Endodermal cell (in vitro differentiated cells): ENCODE measurements around the gene SAMD4B. TPM values are rescaled to one million over a fixed set of nuclear protein-coding genes. Genes with fewer than 3 reads are reported as not detected.

Experiments used
- DNase-seq: peaks from one replicate; pipeline ENCODE4 v3.0.0-alpha.2; 2017
- H3K27ac ChIP-seq: 2 replicates; pipeline ENCODE4 v1.5.1; 2013; ENCODE audit warnings: mild to moderate bottlenecking, low read depth, low read length, moderate library complexity
- H3K27me3 ChIP-seq: 2 replicates; pipeline ENCODE4 v1.6.1; 2013; ENCODE audit warnings: mild to moderate bottlenecking, low read length, moderate library complexity; ENCODE audit not compliant: insufficient read depth, control insufficient read depth, poor library complexity, severe bottlenecking
- H3K36me3 ChIP-seq: 2 replicates; pipeline ENCODE4 v1.7.0; 2013; ENCODE audit warnings: mild to moderate bottlenecking, low read length, moderate library complexity; ENCODE audit not compliant: control insufficient read depth, insufficient read depth
- H3K4me1 ChIP-seq: one replicate; pipeline ENCODE4 v1.7.0; 2013; ENCODE audit warnings: low read length; ENCODE audit not compliant: control insufficient read depth, insufficient read depth
- H3K4me3 ChIP-seq: 2 replicates; pipeline ENCODE4 v1.5.1; 2013; ENCODE audit warnings: mild to moderate bottlenecking, low read length, moderate library complexity
- H3K9ac ChIP-seq: 2 replicates; pipeline ENCODE4 v1.6.1; 2013; ENCODE audit warnings: mild to moderate bottlenecking, low read length, moderate library complexity; ENCODE audit not compliant: poor library complexity, severe bottlenecking; ENCODE audit errors: extremely low read depth
- H3K9me3 ChIP-seq: 2 replicates; pipeline ENCODE4 v1.6.1; 2013; ENCODE audit warnings: mild to moderate bottlenecking, low read length, moderate library complexity; ENCODE audit not compliant: control insufficient read depth
- H3K27ac Mint-ChIP-seq: 2 replicates; pipeline ENCODE4 v1.8.0; 2020; ENCODE audit warnings: mixed read lengths
- H3K27me3 Mint-ChIP-seq: 2 replicates; pipeline ENCODE4 v1.8.0; 2021; ENCODE audit warnings: mild to moderate bottlenecking, mixed read lengths; ENCODE audit not compliant: insufficient read depth
- H3K36me3 Mint-ChIP-seq: 2 replicates; pipeline ENCODE4 v1.8.0; 2020; ENCODE audit warnings: low read depth, mixed read lengths
- H3K4me1 Mint-ChIP-seq: 2 replicates; pipeline ENCODE4 v1.8.0; 2020; ENCODE audit warnings: mixed read lengths
- H3K4me3 Mint-ChIP-seq: 2 replicates; pipeline ENCODE4 v1.8.0; 2020; ENCODE audit warnings: mild to moderate bottlenecking, moderate library complexity, mixed read lengths
- H3K9me3 Mint-ChIP-seq: 2 replicates; pipeline ENCODE4 v1.8.0; 2020; ENCODE audit warnings: mild to moderate bottlenecking, mixed read lengths
- WGBS, 2 experiments: methylation state at CpG; one replicate each; pipeline versions ENCODE4 v1.1.5 to v1.1.7; 2013; ENCODE audit warnings: missing lambda C conversion rate in 2 of 2, mixed read lengths in 1 of 2; ENCODE audit not compliant: insufficient coverage in 1 of 2, insufficient read length in 1 of 2; 5-methylcytosine and 5-hydroxymethylcytosine counted together
- total RNA-seq, 2 donors: library from RNA; stranded (reverse); fragmentation: NEBNext Ultra II Directional in 1 of 2; extraction: Animal tissue kit (Norgen Biotek cat#: 25700) in 1 of 2; gene quantifications; 2 replicates in 1 of 2; 3 replicates in 1 of 2; pipeline ENCODE4 v1.2.1, GENCODE V29; 2021
- TF ChIP-seq, protein P1 (sequence below): fragments of 200-600 bp; sonication (generic); conservative IDR thresholded peaks from 2 replicates; pipeline ENCODE4 v1.5.0; 2021; ENCODE audit warnings: antibody characterized with exemption, mild to moderate bottlenecking

Gene SAMD4B
- total RNA-seq, 2 donors from 2014 or later = 155 to 159 TPM

DNA sequence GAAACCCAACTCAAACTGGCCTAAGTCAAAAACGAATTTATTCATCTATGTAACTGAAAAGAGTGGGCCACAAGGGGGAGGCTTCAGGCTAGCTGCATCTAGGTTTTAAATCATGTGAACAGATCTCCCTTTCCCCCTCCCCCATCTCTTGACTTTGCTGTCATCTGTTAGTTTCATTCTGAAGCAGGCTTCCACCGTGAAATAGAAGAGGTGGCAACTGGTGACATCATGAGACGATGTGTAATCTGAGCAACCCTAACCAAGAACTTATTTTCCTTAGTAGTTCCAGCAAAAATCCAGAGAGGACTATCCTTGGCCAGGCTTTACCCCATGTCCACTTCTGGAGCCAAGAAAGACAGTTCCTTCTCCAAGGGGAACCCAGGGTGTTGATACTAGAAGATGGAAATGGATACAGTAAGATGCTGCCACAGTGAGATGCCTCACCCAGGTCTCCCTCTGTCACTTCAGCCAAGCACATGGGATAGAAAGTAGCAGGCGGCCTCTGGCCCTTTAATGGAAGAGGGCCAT lies 9.4 kb downstream of the SAMD4B start:
- 89 to 96% methylated on average over 3 to 4 of the region's 4 CpGs for WGBS, 2 experiments
- Mint-ChIP-seq H3K27me3 (no peaks in the 10 kb centered on the region), H3K4me3 (no peak overlapping the region), H3K9me3 (no peaks in the 10 kb centered on the region), H3K36me3 (peaks cover 66% of the 10 kb centered on the region), H3K27ac (no peak overlapping the region), H3K4me1 (peaks cover 10% of the 10 kb centered on the region)
- no peaks in the 10 kb centered on the region for H3K27me3 ChIP-seq
- H3K27ac ChIP-seq = no peak overlapping the region
- no peak overlapping the region for H3K9ac ChIP-seq
- peaks cover 3% of the 10 kb centered on the region for H3K4me1 ChIP-seq
- TF ChIP-seq, protein P1, sequence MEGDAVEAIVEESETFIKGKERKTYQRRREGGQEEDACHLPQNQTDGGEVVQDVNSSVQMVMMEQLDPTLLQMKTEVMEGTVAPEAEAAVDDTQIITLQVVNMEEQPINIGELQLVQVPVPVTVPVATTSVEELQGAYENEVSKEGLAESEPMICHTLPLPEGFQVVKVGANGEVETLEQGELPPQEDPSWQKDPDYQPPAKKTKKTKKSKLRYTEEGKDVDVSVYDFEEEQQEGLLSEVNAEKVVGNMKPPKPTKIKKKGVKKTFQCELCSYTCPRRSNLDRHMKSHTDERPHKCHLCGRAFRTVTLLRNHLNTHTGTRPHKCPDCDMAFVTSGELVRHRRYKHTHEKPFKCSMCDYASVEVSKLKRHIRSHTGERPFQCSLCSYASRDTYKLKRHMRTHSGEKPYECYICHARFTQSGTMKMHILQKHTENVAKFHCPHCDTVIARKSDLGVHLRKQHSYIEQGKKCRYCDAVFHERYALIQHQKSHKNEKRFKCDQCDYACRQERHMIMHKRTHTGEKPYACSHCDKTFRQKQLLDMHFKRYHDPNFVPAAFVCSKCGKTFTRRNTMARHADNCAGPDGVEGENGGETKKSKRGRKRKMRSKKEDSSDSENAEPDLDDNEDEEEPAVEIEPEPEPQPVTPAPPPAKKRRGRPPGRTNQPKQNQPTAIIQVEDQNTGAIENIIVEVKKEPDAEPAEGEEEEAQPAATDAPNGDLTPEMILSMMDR = no peak
- no peak overlapping the region for H3K4me3 ChIP-seq
- H3K9me3 ChIP-seq = no peaks in the 10 kb centered on the region
- H3K36me3 ChIP-seq = peaks cover 83% of the 10 kb centered on the region
- DNase-seq = no peak

DNA sequence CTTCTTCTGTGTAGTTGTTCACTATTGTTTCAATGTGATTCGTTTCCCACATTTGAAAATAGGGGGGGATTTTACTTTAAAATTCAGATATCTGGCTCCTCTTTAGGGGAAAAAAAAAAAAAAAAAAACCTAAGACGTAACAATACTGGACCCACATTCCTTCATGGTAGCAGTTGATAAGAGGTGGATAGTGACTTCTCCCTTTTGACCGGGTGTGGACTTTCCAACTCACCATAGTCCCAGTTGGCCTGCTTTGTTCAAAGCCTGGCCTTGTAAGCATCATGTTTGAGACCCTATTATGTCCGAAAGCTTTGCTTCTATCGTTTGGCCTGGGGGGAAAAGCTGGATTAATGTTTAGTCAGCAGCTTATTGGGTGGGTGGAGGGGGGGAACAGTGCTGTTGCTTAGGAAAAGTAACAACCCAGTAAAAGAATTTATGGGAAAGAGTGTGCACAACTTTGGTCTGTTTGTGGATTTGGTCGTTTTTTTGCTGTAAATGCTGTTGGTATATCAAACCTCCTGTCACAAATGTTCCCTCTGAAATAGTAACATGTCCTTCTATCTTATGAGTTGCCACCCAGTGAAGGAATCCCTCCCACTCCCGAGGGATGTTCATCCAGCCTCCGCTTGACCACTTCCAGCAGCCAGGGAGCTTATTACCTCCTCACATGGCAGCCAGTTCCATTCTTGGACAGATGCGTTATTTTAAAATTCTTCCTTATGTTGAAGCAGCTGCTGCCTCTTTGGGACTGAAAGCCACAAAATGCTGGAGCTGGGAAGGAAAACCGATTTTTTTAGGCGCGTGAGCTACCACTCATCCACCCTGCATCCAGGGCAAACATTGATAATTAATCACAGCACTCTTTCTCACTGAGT lies 10.4 kb downstream of the SAMD4B start:
- Mint-ChIP-seq H3K9me3 (no peaks in the 10 kb centered on the region), H3K4me3 (no peak overlapping the region), H3K27me3 (no peaks in the 10 kb centered on the region), H3K36me3 (peaks cover 75% of the 10 kb centered on the region), H3K4me1 (peaks cover 3% of the 10 kb centered on the region), H3K27ac (no peak overlapping the region)
- DNase-seq = no peak
- H3K4me3 ChIP-seq = no peak overlapping the region
- no peaks in the 10 kb centered on the region for H3K9me3 ChIP-seq
- no peak overlapping the region for H3K9ac ChIP-seq
- no peaks in the 10 kb centered on the region for H3K27me3 ChIP-seq
- 87 to 96% methylated on average over 7 to 11 of the region's 12 CpGs for WGBS, 2 experiments
- no peak overlapping the region for H3K27ac ChIP-seq
- TF ChIP-seq, protein P1 = no peak
- peaks cover 84% of the 10 kb centered on the region for H3K36me3 ChIP-seq
- H3K4me1 ChIP-seq = peaks cover 3% of the 10 kb centered on the region

DNA sequence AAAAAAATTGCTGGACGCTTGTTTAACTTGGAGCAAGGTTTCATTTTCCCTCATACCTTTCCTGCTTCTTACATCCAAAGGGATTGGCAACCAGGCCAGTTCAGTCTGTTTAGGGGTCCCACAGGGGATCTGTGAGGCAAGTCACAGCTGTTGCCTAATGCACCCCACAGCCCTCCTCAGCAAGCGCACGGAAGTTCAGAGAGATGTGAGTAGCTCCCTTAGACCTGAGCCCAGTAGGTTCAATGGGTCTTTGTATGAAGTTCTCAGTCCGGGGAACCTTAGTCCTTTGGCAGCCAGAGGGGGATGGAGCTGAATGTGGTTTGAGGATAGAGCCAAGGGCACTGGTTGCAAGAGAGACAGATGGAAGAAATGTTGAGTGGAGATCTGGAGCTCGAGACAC lies 13.0 kb downstream of the SAMD4B start:
- WGBS, 2 experiments = 93% methylated on average over 3 to 5 of the region's 5 CpGs
- H3K9me3 Mint-ChIP-seq = no peaks in the 10 kb centered on the region
- TF ChIP-seq, protein P1 = no peak
- H3K36me3 Mint-ChIP-seq = peaks cover 78% of the 10 kb centered on the region
- H3K9me3 ChIP-seq = no peaks in the 10 kb centered on the region
- H3K4me3 Mint-ChIP-seq = no peak overlapping the region
- H3K27ac ChIP-seq = no peak overlapping the region
- no peak overlapping the region for H3K4me3 ChIP-seq
- no peaks in the 10 kb centered on the region for H3K27me3 Mint-ChIP-seq
- peaks cover 3% of the 10 kb centered on the region for H3K4me1 ChIP-seq
- no peaks in the 10 kb centered on the region for H3K27me3 ChIP-seq
- H3K4me1 Mint-ChIP-seq = no peaks in the 10 kb centered on the region
- no peak for DNase-seq
- no peak overlapping the region for H3K27ac Mint-ChIP-seq
- peaks cover 83% of the 10 kb centered on the region for H3K36me3 ChIP-seq
- no peak overlapping the region for H3K9ac ChIP-seq
